HG02943 (cell line): ENCODE measurements around the gene AFDN.

ENCODE experiments used
- ATAC-seq: cut with Tn5 transposase; IDR thresholded peaks from one replicate; pipeline ENCODE4 v1.9.1; 2021; ENCODE audit warnings: mild to moderate bottlenecking, low read depth, moderate library complexity; ENCODE audit not compliant: unreplicated experiment

Gene AFDN

DNA sequence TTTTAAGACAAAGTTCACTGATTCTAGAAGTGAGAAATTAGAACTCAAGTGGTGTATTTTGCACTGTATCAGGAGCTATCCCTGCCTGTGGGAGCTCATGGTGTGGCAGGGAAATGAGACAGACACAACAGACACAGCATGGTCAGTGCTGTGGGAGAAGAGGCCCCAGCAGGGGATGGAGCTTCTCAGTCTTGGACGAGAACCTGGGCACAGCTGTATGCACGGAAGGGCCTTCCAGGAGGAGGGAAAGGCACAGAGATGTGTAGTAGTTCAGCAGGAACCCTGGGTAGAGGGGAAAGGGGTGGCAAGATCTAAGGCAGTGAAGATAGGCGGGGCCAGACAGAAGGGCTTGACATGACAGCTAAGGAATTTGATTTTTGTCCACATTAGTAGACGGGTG lies 122.0 kb downstream of the AFDN start:
- ATAC-seq, result no peak

DNA sequence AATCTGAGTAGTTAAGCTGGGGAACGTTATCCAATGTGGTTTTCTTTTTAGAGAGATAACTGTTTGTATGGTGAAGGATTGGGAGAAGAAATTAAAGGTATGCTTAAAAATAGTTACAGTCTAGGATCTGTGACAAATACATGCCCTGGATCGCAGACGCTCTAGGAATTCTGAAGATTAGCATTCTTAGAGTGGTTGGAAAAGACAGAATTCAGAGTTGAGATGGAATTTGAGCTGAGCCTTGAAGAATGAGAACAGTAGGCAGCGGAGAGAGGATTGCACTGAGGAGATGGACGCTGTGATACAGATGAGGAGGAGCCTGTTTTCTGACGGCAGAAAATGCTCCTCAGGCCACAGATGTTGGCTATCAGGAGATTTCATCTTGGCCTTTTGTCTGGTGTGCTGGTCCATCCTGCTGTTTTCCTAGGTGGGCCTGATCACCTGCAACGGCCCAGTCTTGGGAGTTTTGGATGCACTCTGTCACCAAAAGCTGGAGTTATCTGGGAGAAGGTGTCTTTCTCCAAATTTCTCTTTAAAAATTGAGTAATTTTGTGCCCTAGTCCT lies 122.5 kb downstream of the AFDN start:
- no peak for ATAC-seq

DNA sequence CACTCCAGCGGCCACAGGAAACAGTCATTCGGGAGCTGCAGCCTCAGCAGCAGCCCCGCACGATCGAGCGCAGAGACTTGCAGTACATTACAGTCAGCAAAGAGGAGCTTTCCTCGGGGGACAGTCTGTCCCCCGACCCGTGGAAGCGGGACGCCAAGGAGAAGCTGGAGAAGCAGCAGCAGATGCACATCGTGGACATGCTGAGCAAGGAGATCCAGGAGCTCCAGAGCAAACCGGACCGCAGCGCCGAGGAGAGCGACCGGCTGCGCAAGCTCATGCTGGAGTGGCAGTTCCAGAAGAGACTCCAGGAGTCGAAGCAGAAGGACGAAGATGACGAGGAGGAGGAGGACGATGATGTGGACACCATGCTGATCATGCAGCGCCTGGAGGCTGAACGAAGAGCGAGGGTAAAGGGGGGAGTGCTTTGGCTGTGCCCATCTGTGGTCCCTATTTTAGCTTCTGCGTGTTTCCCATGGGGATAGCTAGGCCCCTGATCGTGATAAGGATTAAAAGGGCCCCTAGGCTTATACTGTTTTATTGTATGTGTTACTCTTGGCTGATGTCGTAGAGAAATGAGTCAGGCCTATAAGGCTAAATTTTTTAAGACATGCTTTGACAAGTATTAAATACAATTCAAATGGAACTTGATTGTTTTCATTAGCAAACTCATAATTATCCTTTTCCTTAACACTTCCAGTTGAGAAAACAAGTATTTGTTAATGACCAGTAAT lies 125.2 kb downstream of the AFDN start:
- ATAC-seq, result no peak

DNA sequence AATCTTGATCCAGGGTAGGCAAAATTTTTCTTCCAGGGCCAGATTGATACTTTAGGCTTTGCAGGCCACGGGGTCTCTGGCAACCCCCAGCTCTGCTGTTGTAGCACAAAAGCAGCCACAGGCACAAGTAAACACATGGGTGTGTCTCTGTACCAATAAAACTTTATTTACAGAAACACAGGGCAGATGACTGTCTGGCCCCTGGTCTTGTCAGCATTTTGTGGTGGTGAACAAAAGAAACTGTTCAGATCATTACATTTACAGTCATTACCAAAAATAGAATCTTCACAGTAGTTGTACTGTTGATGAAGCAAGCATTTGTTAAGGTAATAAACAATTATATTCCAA lies 125.8 kb downstream of the AFDN start:
- no peak for ATAC-seq

DNA sequence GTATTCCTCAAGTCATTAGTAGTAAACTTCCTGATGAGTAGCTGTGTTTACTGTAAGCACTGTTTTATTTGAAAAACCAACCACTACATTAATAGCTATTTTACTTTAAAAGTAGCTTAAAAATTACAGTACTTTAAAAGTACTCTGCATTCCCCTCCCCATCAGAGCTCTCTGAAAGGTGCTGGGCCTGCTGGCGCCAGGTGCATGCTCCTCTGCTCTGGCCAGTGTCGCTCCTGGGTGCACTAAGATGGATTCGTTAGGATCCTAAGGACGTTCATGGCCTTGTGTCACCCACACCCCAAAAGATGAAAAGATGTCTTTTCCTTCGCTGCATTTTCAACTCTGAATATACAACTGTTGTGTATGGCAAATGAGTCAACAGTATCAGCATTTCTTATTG lies 126.8 kb downstream of the AFDN start:
- no peak for ATAC-seq

DNA sequence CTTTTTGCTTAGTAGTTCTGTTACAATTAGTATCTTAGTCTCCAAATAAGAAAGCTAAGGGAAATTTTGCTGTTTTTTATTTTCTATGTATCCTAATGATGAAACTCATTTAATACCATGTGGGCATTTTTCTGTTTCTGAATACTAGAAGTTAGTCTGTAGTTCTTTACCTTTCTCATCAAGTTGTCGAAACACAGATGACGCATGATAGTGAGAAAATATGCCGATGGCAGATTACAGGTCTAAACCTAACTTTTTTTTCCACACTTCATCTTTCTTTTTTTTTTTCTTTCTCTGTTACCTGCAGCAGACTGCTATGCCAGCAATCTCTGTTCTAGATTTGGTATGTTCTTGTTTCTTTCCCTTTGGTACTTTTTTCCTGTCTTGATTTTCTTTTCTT lies 127.4 kb downstream of the AFDN start:
- no peak for ATAC-seq

DNA sequence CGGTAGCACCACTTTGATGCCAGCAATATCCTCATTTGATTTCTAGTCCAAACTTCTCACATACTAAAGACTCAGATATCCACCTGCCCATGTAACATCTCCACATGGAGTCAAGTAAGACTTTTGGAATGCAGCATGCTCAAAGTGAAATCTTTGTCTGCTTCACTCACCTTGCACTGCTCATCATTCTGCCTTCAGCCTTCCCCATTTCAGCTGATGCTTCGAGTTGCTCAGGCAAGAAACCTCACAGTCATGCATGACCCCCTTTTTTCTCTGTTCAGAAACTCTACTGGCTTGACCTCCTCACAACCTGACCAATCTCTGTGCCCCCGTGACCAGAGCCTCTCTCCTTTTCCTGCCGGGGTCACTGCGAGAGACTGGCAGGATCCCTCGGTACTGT lies 129.8 kb downstream of the AFDN start:
- no peak for ATAC-seq

DNA sequence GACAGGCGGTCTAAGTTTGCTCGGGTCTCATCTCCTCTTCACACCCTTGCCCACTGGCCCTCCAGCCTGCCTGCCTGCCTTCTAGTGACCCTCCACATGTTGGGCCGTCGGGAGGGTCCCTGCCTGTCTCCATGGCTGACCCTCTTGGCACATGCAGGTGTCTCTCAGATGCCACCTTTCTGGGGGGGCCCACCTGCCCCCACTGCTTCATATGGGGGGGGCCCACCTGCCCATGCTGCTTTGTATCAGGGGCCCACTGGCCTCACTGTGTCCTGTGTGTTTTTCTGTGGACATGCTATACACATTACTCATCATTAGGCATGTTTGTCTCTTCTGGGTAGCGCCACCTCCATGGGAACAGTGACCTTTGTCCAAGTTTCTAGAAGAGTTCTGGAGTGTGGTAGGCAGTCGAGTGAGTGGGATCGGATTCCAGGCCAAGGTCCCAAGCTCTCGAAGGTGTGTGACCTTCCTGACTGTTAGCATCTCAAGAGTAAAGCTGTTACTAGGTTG lies 130.3 kb downstream of the AFDN start:
- ATAC-seq, result no peak

DNA sequence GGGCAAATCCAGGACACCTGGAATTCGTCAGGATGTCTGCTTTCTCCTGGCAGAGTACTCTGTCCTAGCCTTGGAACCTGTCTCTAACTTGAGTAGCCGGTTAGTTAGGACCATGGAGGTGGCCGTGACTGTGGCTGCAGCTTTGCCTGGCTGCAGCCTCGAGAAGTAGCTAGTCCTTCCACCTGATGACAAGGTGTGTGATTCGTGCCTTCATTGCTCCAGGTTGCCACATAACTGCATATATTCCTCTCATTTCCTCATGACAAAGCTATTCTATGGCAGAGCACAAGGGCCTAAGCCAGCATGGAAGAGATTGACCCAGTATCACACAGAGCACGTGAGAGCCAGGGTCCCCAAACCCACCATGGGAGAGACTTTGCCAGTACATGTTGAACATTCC lies 130.9 kb downstream of the AFDN start:
- no peak for ATAC-seq

DNA sequence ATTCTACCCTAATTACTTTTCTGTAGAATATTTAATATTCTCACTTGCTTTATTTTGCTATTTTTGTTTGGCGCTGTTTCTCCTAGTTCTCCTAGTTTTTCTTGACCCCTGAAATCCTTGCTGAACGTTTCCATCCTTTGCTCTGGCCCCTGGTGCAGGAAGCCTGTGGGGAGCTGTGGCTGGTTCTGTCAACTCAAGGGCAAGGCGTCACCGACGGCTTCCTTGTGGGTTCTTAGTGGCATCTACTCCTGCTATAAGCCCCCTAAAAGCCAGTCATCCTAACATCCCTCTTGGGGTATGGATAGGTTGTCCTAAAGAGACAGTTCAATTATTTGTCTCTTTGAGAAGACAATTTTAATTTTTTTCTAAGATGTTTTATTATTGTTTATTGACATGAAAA lies 133.9 kb downstream of the AFDN start:
- ATAC-seq, result no peak

DNA sequence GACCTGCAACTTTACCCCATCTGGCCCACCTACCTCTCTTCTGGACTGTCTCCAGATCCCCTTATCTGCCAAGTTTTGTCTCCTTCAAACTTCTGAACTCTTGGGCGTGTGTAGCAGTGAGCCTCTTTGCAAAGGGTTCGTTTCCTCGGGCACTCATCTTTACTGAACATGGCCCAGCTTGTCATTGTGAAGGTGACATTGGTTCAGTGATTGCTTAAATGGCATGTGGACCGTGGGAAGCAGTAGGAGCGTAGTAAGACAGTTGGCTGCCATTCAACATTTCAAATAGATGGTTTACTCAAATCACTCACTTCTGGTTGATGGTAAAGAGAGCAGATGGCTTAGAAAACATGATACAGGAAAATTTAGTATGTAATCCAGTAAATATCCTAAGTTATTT lies 136.0 kb downstream of the AFDN start:
- ATAC-seq, result no peak

DNA sequence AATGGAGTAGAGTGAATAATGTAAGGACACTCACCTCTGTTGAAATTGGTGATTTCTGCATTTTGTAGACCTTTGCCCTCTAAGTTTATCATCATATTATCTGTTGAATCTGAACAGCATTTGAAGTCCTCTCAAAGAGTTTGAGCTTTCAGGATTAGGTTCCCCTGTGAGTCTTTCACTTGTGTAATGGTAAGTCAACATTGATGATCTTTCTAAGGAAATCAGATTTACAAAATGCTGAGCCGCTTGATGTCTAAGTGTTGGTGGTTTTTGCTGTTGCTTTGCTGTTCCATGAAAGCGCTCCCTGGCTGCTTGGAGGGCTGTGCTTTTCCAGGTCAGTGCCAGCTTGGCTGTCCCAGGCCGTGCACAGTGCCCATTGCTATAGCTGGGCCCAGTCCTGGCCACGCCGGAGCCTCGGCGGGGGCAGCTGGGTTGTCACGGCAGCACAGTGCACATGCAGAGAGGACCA lies 136.9 kb downstream of the AFDN start:
- no peak for ATAC-seq

DNA sequence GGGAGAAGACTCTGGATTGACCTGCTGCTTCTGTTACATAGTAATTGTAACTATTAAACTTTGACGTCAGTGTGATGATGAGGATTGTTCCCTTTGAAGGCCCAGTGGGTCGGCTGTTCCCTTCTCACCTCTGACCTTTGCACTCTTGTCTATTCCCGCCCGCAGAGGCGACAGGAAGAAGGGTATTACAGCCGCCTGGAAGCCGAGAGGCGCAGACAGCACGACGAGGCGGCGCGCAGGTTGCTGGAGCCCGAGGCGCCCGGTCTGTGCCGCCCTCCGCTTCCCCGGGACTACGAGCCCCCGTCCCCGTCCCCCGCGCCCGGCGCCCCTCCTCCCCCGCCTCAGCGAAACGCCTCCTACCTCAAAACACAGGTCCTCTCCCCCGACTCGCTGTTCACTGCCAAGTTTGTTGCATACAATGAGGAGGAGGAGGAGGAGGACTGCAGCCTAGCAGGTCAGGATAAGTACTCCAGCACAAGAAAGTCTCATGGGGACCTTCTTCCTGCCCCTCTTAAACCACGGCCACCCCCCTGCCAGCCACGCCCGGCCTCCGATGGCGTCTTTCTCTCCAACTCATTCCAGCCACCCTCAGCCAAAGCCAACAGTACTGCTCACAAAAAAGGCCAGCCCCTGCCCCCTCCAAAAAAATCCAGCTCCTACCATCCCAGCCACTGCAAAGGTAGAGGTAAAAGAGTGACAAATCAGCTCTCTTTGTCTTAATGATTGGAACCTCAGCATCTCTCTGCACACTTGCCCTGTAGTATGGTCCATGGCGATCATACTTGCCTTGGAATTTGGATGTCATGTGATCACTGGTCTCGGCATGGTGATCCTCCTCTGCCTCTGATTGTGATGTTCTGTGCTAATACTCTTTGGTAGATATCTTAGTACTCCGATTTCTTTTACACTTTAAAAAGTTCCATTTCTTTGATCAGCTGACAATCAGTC lies 139.2 kb downstream of the AFDN start:
- no peak for ATAC-seq

DNA sequence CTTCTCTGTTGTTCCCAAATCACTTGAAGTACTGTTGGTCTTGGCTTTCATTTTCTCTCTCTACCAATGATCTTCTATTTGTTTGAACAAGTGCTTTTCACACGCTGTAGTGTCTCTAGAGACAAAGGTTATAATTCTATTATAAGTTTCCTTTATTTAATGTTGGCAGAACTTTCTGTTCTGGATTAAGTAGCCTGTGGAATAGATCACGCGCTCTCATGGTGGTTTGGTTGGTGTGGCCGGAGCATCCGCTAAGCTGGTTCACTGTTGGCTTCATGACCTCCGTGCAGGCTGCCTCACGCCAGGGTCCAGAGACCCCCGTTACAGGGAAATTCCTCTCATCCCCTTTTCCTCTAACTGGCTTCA lies 139.8 kb downstream of the AFDN start:
- no peak for ATAC-seq

DNA sequence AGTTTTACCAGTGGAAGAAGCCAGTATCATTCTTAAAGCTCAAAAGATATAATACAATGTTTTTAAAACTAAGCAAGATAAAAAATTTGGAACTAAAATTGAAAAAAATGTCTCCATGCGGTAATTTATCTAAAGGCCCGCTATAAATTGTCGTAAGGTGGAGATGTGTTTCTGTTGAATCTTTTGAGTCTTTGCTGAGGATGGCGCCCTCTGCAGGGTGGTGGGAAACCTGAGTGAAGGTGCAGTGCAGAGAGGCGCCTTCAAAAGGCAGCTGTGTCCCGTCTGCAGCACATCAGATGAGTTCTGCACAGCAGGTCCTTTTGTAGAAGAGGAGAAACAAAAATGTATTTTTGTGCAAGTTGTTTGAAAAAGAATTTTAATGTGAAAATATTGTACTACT lies 141.4 kb downstream of the AFDN start:
- ATAC-seq, result no peak

DNA sequence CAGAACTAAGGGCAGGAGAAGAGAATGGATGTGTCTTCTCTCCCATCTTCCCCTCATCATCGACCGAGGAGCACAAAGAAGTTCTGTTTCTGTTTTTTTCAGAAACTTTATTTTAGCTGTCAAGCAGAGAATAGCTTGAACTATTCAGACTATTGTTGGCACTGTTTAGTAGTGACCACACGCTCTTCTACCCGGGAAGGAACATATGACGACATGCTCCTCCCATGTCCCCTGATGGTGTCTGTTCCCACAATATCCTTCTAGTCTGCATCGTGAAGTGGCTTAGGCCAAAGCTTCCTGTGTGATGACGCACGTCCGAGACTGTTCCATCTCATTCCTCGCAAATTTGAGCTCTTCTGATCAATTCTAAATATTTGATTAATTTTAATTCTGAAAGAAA lies 143.5 kb downstream of the AFDN start:
- ATAC-seq, result no peak

DNA sequence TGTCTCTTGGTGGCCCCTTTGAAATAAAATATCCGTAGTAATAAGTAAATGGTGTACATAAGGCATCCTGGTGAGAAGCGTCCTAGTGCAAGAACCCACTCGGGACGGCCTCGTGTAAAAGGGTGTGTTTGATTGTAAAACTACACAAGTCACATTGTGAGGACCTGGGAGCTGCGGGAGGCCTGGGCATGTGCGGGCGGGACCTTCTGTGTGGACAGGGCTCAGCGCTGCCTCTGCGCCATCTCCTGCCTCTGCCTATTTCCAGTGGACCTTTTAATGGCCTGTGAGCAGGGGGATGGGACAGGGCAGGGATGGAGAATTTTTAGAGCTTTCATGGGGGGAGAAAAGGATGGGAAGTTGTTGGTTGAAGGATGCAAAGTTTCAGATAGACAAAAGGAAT lies 145.5 kb downstream of the AFDN start:
- no peak for ATAC-seq

DNA sequence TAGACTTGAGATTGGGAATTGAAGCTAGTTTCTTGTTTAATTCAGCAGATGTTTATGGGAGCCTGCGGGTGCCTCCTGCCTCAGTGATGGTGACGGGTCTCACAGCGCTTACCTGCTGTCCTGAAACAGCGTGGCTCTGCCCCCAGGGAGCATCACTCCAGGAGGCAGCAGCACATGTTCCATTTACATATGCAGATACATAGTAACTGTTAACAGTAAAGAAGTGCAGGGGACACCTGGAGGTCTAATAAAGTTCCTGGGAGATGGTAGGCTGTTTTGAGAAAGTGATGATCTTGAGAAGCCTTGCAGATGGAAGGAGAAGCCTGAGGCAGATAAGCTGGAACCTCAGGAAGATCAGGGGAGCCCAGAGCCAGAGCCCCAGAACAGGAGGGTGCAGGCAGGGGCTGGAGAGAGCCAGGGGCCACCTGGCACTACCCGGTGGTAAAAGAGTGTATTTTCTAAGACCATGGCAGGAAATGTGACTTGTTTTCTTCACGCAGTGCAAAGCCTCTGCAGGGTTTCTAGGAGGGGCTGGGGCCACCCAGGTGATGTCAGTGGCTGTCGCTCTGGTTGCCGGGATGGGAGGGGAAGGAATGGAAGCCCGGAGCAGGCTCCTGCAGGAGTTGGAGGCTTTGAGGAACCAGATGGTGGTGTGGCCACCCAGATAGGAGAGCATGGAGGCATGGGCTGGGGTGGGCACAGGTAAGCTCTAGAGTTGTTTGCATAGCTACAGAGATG lies 146.6 kb downstream of the AFDN start:
- ATAC-seq, result no peak

DNA sequence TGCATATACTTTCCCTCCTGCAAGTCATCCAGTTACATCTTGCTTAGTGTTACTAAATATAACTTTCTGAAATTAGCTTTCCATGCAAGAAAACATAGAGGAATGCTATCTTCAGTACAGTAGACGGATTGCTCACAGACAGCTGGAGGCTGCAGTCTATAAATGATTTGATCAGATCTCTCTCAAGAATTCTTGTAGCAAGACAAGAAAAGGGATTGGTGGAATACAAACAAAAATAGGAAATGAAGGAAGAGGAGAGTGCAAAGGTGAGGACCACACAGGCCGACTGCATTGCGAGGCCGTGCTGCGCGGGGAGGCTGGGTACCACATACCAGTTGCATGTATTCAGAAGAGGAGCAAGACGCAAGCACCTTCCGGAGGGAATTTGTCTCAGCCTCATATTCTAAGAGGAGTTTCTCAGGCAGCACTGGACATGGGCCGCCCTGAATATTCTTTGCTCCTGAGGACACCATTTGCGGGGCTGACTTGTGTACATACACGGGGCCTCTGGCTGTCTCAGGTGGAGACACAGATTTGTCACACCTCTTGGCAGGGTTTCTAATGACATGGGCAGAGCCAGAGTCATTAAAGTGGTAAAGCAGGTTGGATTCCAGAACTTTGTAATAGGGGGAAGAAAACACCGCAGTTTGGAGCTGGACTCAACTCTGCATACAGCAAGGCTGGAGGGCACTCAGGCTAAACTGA lies 148.1 kb downstream of the AFDN start:
- ATAC-seq, result no peak

DNA sequence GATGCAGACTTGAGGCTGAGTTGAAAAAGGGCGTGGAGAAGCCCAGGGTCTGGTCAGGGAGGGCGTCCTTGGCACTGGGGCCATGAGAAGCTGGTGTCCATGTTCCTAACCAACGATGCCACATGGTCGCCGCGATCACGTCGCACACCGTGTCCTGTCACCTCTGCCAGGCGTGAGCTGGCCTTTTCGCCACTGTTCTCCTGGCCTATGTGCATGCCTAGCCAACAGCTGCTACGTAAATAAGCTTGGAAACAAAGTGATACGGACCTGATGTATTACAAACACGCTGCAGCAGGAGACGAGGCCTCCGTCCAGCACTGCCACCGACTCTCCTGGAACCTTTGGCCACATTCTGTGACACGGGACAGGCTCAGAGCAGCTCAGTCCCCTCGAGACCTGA lies 148.7 kb downstream of the AFDN start:
- ATAC-seq, result no peak
